IMR-90 (cell line): ENCODE results near the gene FAM25A. TPM values are rescaled to one million over a fixed set of nuclear protein-coding genes. Genes with fewer than 3 reads are reported as not detected.

Experiments used
- ATAC-seq: fragments of 200-7000 bp; cut with Tn5 transposase; 2 replicates; pipeline ENCODE4 v1.9.1; 2020; ENCODE audit warnings: low read depth, mild to moderate bottlenecking, moderate library complexity
- BruUV-seq: library from RNA; stranded (reverse); fragments of 400-500 nt; replicated peaks from 2 replicates; lab custom pipeline; 2021; lab: Mats Ljungman, UMichigan
- CTCF ChIA-PET: fragments of 300-600 bp; formaldehyde crosslinking; extraction: SDS; loops from one replicate; lab custom pipeline; 2021; ENCODE audit warnings: antibody characterized with exemption; lab: Yijun Ruan, JAX
- POLR2A ChIA-PET: fragments of 300-600 bp; sonication (Branson Sonifier 250); formaldehyde crosslinking; loops from one replicate; lab custom pipeline; 2022; ENCODE audit warnings: antibody characterized with exemption; ENCODE audit not compliant: unreplicated experiment; lab: Charles Lee
- DNase-seq: peaks from one replicate; pipeline ENCODE4 v3.0.0; 2013
- H2AFZ ChIP-seq: replicated peaks from 2 replicates; pipeline ENCODE3; 2013; ENCODE audit warnings: low read length, mild to moderate bottlenecking; ENCODE audit not compliant: poor library complexity
- H2AK5ac ChIP-seq: 2 replicates; pipeline ENCODE4 v1.6.1; 2013; ENCODE audit warnings: low read depth, low read length, inconsistent platforms
- H2AK9ac ChIP-seq: replicated peaks from 2 replicates; pipeline ENCODE3; 2013; ENCODE audit warnings: mild to moderate bottlenecking, low read depth, low read length, moderate library complexity; ENCODE audit not compliant: poor library complexity
- H2BK120ac ChIP-seq: 2 replicates; pipeline ENCODE4 v1.6.1; 2013; ENCODE audit warnings: low read depth, low read length, inconsistent platforms
- H2BK15ac ChIP-seq: 3 replicates; pipeline ENCODE4 v1.6.1; 2013; ENCODE audit warnings: low read depth, low read length, inconsistent platforms
- H2BK20ac ChIP-seq: 2 replicates; pipeline ENCODE4 v1.6.1; 2013; ENCODE audit warnings: low read depth, mild to moderate bottlenecking, inconsistent platforms, low read length, moderate library complexity
- H2BK5ac ChIP-seq: 2 replicates; pipeline ENCODE4 v1.6.1; 2013; ENCODE audit warnings: mild to moderate bottlenecking, low read depth, low read length, inconsistent platforms; ENCODE audit not compliant: poor library complexity, severe bottlenecking
- H3K14ac ChIP-seq: replicated peaks from 2 replicates; pipeline ENCODE4 v1.6.1; 2013; ENCODE audit warnings: low read depth, low read length, inconsistent platforms
- H3K18ac ChIP-seq: 2 replicates; pipeline ENCODE4 v1.6.1; 2013; ENCODE audit warnings: low read depth, low read length, control low read depth
- H3K23ac ChIP-seq: 2 replicates; pipeline ENCODE4 v1.6.1; 2013; ENCODE audit warnings: low read depth, low read length, inconsistent platforms
- H3K27ac ChIP-seq: 2 replicates; pipeline ENCODE4 v1.5.1; 2013; ENCODE audit warnings: mild to moderate bottlenecking, control low read depth, low read length; ENCODE audit not compliant: insufficient read depth
- H3K27me3 ChIP-seq: 2 replicates; pipeline ENCODE4 v1.6.1; 2013; ENCODE audit warnings: low read length; ENCODE audit not compliant: control insufficient read depth, insufficient read depth
- H3K36me3 ChIP-seq: 2 replicates; pipeline ENCODE4 v1.6.1; 2013; ENCODE audit warnings: low read length, mixed read lengths; ENCODE audit not compliant: control insufficient read depth, insufficient read depth
- H3K4ac ChIP-seq: 2 replicates; pipeline ENCODE4 v1.6.1; 2013; ENCODE audit warnings: low read depth, low read length, inconsistent platforms
- H3K4me1 ChIP-seq: 2 replicates; pipeline ENCODE4 v1.6.1; 2013; ENCODE audit warnings: low read length, mixed read lengths; ENCODE audit not compliant: control insufficient read depth, insufficient read depth
- H3K4me2 ChIP-seq: 2 replicates; pipeline ENCODE4 v1.6.1; 2013; ENCODE audit warnings: low read depth, mild to moderate bottlenecking, control low read depth, low read length, moderate library complexity
- H3K4me3 ChIP-seq: 2 replicates; pipeline ENCODE4 v1.5.1; 2013; ENCODE audit warnings: low read depth, mild to moderate bottlenecking, control low read depth, low read length, moderate library complexity; ENCODE audit not compliant: insufficient read depth
- H3K56ac ChIP-seq: 2 replicates; pipeline ENCODE4 v1.6.1; 2013; ENCODE audit warnings: low read length, inconsistent platforms; ENCODE audit not compliant: insufficient read depth; ENCODE audit errors: extremely low read depth
- H3K79me1 ChIP-seq, 2 experiments: 2 replicates each; pipeline ENCODE4 v1.6.1; 2013; ENCODE audit warnings: low read length in 2 of 2, inconsistent platforms in 1 of 2, low read depth in 1 of 2
- H3K9ac ChIP-seq: 2 replicates; pipeline ENCODE4 v1.6.1; 2013; ENCODE audit warnings: low read depth, low read length, control low read depth
- H3K9me1 ChIP-seq: 2 replicates; pipeline ENCODE4 v1.6.1; 2013; ENCODE audit warnings: low read length, inconsistent platforms; ENCODE audit not compliant: insufficient read depth
- H3K9me3 ChIP-seq: 2 replicates; pipeline ENCODE4 v1.6.1; 2013; ENCODE audit warnings: low read length; ENCODE audit not compliant: control insufficient read depth, insufficient read depth
- H4K20me1 ChIP-seq: 2 replicates; pipeline ENCODE4 v1.6.1; 2013; ENCODE audit warnings: low read length, inconsistent platforms; ENCODE audit not compliant: insufficient read depth
- H4K5ac ChIP-seq: 2 replicates; pipeline ENCODE4 v1.6.1; 2013; ENCODE audit warnings: mild to moderate bottlenecking, low read depth, low read length, control low read depth
- H4K8ac ChIP-seq, 2 experiments: 2 replicates each; pipeline ENCODE4 v1.6.1; 2013; ENCODE audit warnings: low read depth in 2 of 2, low read length in 2 of 2, control low read depth in 1 of 2, inconsistent platforms in 1 of 2
- H4K91ac ChIP-seq: 2 replicates; pipeline ENCODE4 v1.6.1; 2013; ENCODE audit warnings: low read depth, low read length, inconsistent platforms; ENCODE audit not compliant: insufficient read depth
- BHLHE40 ChIP-seq: fragments of 150-350 bp; IDR thresholded peaks from 2 replicates; pipeline ENCODE4 v1.6.1; 2016; ENCODE audit warnings: mild to moderate bottlenecking, low read depth, low read length
- CEBPB ChIP-seq: IDR thresholded peaks from 2 replicates; pipeline ENCODE4 v1.6.1; 2012; ENCODE audit warnings: low read depth, low read length, improper control_type of control experiment
- CHD1 ChIP-seq: IDR thresholded peaks from 2 replicates; pipeline ENCODE4 v1.6.1; 2012; ENCODE audit warnings: low read depth, low read length, improper control_type of control experiment
- CTCF ChIP-seq: conservative IDR thresholded peaks from 2 replicates; pipeline ENCODE4 v1.5.1; 2012; ENCODE audit warnings: mild to moderate bottlenecking, low read depth, low read length, improper control_type of control experiment
- ELK1 ChIP-seq: fragments of 150-350 bp; IDR thresholded peaks from 2 replicates; pipeline ENCODE4 v1.6.1; 2016; ENCODE audit warnings: low read depth, mild to moderate bottlenecking, low read length, moderate library complexity, borderline replicate concordance
- MAZ ChIP-seq: IDR thresholded peaks from 2 replicates; pipeline ENCODE4 v1.6.1; 2012; ENCODE audit warnings: low read depth, mild to moderate bottlenecking, low read length, improper control_type of control experiment, moderate library complexity, borderline replicate concordance
- MXI1 ChIP-seq: IDR thresholded peaks from 2 replicates; pipeline ENCODE4 v1.6.1; 2012; ENCODE audit warnings: low read depth, mild to moderate bottlenecking, low read length, moderate library complexity, borderline replicate concordance
- NFE2L2 ChIP-seq: fragments of 150-350 bp; IDR thresholded peaks from 2 replicates; pipeline ENCODE4 v1.6.1; 2016; ENCODE audit warnings: low read depth, mild to moderate bottlenecking, low read length
- POLR2A ChIP-seq: IDR thresholded peaks from 2 replicates; pipeline ENCODE4 v1.6.1; 2012; ENCODE audit warnings: mild to moderate bottlenecking, low read depth, low read length
- RAD21 ChIP-seq: IDR thresholded peaks from 2 replicates; pipeline ENCODE4 v1.6.1; 2012; ENCODE audit warnings: low read length, improper control_type of control experiment
- RCOR1 ChIP-seq: IDR thresholded peaks from 2 replicates; pipeline ENCODE4 v1.6.1; 2012; ENCODE audit warnings: mild to moderate bottlenecking, low read length, improper control_type of control experiment; ENCODE audit not compliant: insufficient replicate concordance
- RFX5 ChIP-seq: IDR thresholded peaks from 2 replicates; pipeline ENCODE4 v1.8.0; 2012; ENCODE audit warnings: low read depth, mild to moderate bottlenecking, low read length, moderate library complexity
- SMC3 ChIP-seq: fragments of 150-350 bp; IDR thresholded peaks from 2 replicates; pipeline ENCODE4 v1.6.1; 2016; ENCODE audit warnings: low read depth, mild to moderate bottlenecking, antibody characterized with exemption, low read length, moderate library complexity
- USF2 ChIP-seq: fragments of 150-350 bp; IDR thresholded peaks from 2 replicates; pipeline ENCODE4 v1.6.1; 2017; ENCODE audit warnings: mild to moderate bottlenecking, antibody characterized with exemption, low read length, low read depth
- WGBS, 2 experiments: methylation state at CpG; one replicate each; pipeline versions ENCODE4 v1.1.5 to v1.1.7; 2013; ENCODE audit warnings: missing lambda C conversion rate in 2 of 2; ENCODE audit not compliant: insufficient read length in 1 of 2; ENCODE audit errors: extremely low coverage in 2 of 2; 5-methylcytosine and 5-hydroxymethylcytosine counted together
- dilution Hi-C: fragments of 300-500 bp; cut with HindIII; formaldehyde crosslinking; loops from one replicate; pipeline ENCODE4 v1.14.3; 2018; ENCODE audit warnings: low sequenced_read_pairs; ENCODE audit not compliant: unreplicated experiment
- in situ Hi-C: fragments of 300-500 bp; cut with MboI; formaldehyde crosslinking; loops from 3 replicates; pipeline ENCODE4 v1.14.3; 2019; ENCODE audit warnings: low sequenced_read_pairs, inconsistent platforms, mixed read lengths
- intact Hi-C: fragments of 100-400 bp; cut with micrococcal nuclease; formaldehyde crosslinking; loops from 2 replicates; pipeline ENCODE4 v1.10.0; 2022
- polyA plus RNA-seq, 3 experiments: library from polyadenylated mRNA; depleted of rRNA; stranded (reverse); fragments of >200 nt; gene quantifications; 2 replicates each; pipeline ENCODE4 v1.2.3, GENCODE V29; 2012; ENCODE audit warnings: low replicate concordance in 1 of 3
- total RNA-seq: library from RNA; depleted of rRNA; stranded (reverse); fragments of >200 nt; gene quantifications from 2 replicates; pipeline ENCODE4 v1.2.3, GENCODE V29; 2012

The FAM25A gene
- total and polyA plus RNA-seq, 2 of the 4 experiments (the other 2 are of a cell fraction): not detected

- H4K20me1 ChIP-seq: no peaks in the 10 kb centered on the region; the same call in 1 of the 2 replicates
- POLR2A ChIA-PET: interaction anchor here (0.6 kb wide), 1 partner anchor 17 kb away, joined by 6 read pairs; no protein-coding TSS in a partner anchor
- ATAC-seq (peak; percentile 79), DNase-seq (peak; percentile 85)
- H3K23ac ChIP-seq: peak overlapping the region; percentile 67; the same call in 1 of the 2 replicates
- H2BK15ac ChIP-seq: peak overlapping the region; percentile 72
- H2AK9ac ChIP-seq: peak overlapping the region; percentile 99
- peaks cover 17% of the 10 kb centered on the region for H3K9me1 ChIP-seq
- no peaks in the 10 kb centered on the region for H3K9me3 ChIP-seq
- peak overlapping the region; percentile 93 for H3K9ac ChIP-seq
- in situ Hi-C loops (no loop called here), intact Hi-C loops (no loop called here), dilution Hi-C loops (no loop called here)
- peaks cover 0 to 38% of the 10 kb centered on the region in 2 experiments; a peak in 3 of 4 replicates for H3K79me1 ChIP-seq
- CTCF ChIA-PET: no interaction called here
- peak overlapping the region; percentile 85 for H4K5ac ChIP-seq
- 27% methylated on average over 19 of the region's 66 CpGs; no CpG with 5 or more reads in 1 of the 2 experiments for WGBS, 2 experiments
- H2AK5ac ChIP-seq: peak overlapping the region; percentile 96
- peak overlapping the region; percentile 88 for H2BK120ac ChIP-seq
- H2BK5ac ChIP-seq: peak overlapping the region; percentile 82
- H3K4me1 ChIP-seq: peaks cover 35% of the 10 kb centered on the region
- H4K91ac ChIP-seq: peak overlapping the region; percentile 98
- peak overlapping the region; percentile 68 for H3K56ac ChIP-seq
- H3K18ac ChIP-seq: peak overlapping the region; percentile 67
- H3K4me2 ChIP-seq: peak overlapping the region; percentile 97
- peak overlapping the region; percentile 75 for H3K4me3 ChIP-seq
- BruUV-seq: no TSS peak
- H2BK20ac ChIP-seq: peak overlapping the region; percentile 31
- H4K8ac ChIP-seq: peak overlapping the region; percentile 80 to 91
- H3K36me3 ChIP-seq: no peaks in the 10 kb centered on the region
- H3K27ac ChIP-seq: peak overlapping the region; percentile 92
- no peaks in the 10 kb centered on the region for H3K27me3 ChIP-seq
- peak overlapping the region; percentile 95 for H3K4ac ChIP-seq
- peak overlapping the region; percentile 92 for H2AFZ ChIP-seq
- peak overlapping the region; percentile 30 for H3K14ac ChIP-seq
- TF ChIP-seq USF2: peak; percentile 61
- no peak for TF ChIP-seq ELK1
- TF ChIP-seq RAD21: no peak
- TF ChIP-seq CEBPB: no peak
- TF ChIP-seq CTCF: no peak
- peak; percentile 43; the same call in 1 of the 2 replicates for TF ChIP-seq NFE2L2
- no peak for TF ChIP-seq SMC3
- peak; percentile 49; the same call in 1 of the 2 replicates for TF ChIP-seq MXI1
- no peak for TF ChIP-seq POLR2A
- no peak for TF ChIP-seq RFX5
- no peak for TF ChIP-seq CHD1
- TF ChIP-seq BHLHE40: peak; percentile 99
- peak; percentile 72; the same call in 1 of the 2 replicates for TF ChIP-seq MAZ
- TF ChIP-seq RCOR1: no peak
Observed at GRCh38 chr10:86971232-86971991, 48.7 kb upstream of the FAM25A start.
